ENCODE measurements around the gene FGF19.

- no peak for TF ChIP-seq CTCF (conservative IDR thresholded peaks at IDR 0.05; ENCODE audit: low read length)
- no peak for TF ChIP-seq EZH2phosphoT487 (IDR thresholded peaks at IDR 0.05; ENCODE audit: borderline replicate concordance, low read depth, low read length)
Measured at GRCh38 chr11:69650081-69650831, 53.6 kb downstream of the FGF19 start.

All from OCI-LY7 (cell line).